ENCODE measurements around the gene SCLY.
"Not testable (repeated sequence)": the region's sequence is repeated elsewhere in the genome, so short reads cannot be mapped to it uniquely, and the experiment has no call there.

Gene SCLY

DNA sequence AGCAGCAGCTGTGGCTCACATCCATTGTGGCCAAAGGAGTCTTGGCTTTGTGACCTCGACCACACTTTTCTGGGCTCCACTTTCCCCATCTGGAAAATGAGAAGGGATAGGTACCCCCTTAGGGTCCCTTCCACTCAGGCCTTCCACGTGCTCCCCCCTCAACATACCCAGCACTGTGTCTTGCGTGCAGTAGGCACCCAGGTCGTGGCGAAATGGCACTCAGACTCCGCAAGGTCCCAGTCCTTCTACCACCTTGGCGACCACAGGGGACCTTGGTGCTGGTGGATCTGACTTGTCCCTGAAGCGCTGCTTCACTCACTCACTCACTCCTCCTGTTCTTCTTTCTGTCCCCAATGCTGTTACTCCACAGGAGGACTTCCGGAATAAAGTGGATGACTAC, 19.9 kb upstream of the SCLY start:
- no peak for DNase-seq

DNA sequence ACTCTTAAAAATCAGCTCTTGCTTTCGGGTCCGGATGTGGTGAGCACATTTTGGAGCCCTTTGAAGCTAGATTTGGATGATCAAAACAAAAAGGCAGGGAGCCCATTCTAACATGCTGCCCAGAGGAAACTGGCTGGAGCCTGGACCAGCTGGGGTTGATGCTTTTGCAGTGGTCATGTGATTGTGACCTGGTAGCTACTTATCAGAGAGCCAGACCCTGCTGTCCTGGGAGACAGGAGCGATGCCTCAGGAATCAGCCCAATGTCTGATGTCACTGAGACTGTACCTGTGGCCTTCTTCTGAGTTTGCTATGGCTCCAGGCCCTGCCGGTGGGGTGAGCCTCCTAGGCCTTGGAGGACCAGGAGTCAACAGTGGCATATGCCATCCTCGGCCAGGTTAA, 18.7 kb upstream of the SCLY start:
- no peak for DNase-seq

DNA sequence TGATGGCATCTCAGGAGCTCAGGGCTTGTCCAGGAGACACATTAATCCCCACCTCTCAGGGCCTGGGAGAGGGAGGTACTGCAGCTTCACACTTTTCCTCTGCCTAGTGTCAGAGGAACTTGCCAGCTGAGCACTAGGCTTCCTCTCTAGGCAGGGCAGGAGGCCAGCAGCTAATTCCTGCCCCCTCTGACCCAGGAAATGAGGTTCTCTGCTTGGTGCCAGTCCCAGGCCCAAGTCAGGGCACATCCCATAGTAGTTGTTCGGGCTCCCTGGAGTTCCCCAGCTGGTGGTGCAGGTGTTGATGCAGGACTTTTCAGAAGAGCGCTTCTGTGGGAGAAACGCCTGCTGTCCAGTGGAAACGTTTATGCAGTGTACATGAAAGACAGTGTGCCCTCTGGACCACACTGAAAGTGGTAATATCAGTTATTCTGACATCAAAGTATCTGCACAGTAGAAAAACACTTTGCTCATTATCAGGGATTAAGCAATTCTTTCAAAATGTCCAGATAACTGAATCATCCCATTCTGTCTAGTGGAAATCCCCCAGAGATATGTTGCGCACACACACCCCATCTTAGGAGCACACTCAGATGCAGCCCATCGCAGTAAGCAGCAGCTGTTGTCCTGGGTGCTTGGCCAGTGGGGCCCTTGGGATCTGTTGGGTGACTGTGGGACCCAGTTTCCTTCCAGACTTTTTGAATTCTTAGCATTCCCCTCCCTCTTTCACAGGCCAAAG, 17.8 kb upstream of the SCLY start:
- no peak for DNase-seq

DNA sequence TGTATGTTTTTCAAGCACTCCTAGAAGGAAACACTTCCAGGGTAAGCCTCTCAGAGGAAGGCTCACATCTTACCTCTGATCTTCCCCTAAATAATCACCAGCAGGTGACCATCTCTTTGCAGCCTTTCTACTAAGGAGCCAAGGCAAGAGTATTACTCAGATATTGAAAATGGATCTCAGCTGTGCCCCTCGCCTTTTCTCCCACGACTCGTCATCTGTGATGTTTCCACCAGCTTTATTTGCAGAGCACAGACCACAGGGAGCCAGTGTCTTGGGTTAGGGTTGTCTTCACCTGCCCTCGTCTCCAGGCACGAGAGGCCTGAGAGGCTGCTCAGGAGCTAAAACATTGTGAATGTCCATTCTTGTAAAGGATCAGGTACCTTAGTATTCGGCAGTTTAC, 16.9 kb upstream of the SCLY start:
- no peak for DNase-seq

DNA sequence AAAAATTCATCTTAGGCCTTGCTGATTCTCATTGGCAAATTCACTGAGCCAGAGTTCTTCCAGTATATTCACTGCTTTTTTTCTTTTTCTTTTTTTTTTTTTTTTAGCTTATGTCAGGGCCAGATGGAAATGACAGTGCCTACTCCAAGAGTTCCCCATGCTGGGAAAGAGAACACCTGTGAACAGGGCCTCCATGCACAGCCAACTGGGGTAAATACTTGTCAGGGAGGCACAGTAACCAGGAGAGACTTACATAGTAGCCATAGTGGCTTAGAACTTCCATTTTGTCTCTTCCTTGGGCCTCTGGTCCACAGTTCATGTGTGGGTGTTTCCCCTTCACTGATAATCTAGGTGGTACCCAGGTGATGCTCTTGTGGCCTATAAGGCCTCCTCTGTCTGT, 15.2 kb upstream of the SCLY start:
- no peak for DNase-seq

DNA sequence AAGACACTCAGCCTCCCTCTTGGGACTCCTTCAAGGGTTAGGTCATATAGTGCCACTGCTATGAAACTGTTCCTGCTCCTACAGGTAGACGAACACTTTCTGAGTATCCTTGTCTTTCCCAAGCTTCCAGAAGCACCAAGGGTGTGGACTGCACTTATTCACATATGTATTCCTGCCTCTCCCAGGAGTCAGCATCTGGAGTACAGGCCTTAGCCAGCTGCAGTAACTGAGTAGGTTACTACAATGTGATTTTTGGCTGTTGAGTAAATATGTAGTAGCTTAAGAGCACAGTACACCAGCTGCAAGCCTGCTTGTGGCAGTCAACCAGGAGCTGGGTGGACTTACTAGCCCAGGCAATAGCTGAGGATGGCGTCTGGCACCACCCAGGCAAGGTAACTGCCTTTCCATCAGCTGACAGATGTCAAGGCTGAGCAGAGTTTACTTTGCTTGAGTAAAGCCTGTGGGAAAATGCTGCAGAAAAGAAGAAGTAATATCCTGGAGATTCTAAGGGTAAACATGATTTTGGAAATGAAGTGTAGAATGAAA, 14.0 kb upstream of the SCLY start:
- no peak for DNase-seq

DNA sequence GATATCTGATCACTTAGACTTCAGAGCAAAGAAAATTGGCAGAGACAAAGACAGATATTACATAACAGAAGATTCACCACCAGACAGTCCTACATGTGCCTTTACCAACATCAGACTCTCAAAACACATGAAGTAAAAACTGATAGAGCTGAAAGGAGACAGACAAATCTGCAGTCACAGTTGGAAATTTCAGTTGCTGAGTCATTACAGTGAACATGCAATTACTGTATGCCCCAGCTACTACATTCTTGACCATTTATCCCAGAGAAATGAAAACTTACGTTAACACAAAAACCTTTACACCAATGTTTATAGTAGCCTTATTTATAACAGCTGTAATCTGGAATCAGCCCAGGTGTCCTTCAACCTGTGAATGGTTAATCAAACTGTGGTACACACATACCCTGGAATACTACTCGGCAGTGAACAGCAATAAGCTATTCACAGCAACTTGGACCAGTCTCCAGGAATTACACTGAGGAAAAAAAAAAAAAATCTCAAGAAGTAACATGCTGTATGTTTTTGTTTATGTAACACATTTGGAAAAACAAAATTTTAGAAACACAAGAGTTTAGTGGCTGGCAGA, 7.5 kb upstream of the SCLY start:
- DNase-seq: no peak

DNA sequence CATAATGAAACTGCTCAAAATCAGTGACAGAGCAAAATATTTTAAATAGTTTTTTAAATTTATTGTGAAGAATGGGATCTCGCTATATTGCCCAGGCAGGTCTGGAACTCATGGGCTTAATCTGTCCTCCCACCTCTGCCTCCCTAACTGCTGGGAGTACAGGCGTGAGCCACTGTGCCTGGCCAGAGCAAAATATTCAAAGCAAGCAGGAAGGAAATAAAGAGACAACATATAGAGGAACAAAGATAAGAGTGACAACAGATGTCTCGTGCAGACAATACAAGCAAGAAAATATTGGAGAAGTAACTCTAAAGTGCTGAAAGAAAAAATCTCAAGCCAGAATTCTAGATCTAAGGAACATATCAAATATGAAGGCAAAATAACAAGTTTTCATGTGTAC, 5.0 kb upstream of the SCLY start:
- no peak for DNase-seq

DNA sequence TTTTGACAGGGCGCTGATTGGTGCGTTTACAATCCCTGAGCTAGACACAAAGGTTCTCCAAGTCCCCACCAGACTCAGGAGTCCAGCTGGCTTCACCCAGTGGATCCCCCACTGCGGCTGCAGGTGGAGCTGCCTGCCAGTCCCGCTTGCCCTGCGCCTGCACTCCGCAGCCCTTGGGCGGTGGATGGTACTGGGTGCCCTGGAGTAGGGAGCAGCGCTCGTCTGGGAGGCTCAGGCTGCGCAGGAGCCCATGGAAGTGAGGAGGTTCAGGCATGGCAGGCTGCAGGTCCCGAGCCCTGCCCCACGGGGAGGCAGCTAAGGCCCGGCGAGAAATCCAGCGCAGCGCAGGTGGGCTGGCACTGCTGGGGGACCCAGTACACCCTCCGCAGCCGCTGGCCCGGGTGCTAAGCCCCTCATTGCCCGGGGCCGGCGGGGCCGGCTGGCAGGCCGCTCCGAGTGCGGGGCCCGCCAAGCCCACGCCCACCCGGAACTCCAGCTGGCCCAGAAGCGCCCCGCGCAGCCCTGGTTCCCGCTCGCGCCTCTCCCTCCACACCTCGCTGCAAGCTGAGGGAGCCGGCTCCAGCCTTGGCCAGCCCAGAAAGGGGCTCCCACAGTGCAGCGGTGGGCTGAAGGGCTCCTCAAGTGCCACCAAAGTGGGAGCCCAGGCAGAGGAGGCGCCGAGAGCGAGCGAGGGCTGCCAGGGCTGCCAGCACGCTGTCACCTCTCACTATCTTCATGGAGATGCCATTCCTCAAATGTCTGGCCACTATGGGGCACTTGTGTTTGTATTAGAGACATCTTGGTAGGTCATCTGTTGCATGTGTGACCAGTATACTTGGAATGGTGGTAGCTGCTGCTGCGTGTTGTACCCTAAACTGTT, 2.9 kb upstream of the SCLY start:
- not testable (repeated sequence) for DNase-seq

DNA sequence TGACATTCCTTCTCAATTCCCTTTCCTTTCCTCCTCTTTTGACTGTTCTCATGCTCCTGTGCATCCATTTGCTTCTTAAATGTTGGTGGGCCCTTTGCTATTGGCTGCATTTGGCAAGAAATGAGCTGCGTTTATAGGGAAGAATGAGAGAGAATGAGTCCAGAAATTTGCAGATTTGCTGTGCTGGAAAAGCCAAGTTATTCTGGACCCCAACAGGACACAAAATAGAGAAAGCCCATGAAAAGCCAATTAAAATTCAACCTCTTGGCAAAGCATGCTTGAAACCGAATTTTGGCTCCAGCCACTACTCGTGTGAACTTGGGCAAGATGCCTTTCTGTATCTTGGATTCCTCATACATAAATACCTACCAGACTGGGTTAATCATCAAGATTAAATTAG, 1.3 kb upstream of the SCLY start:
- DNase-seq: no peak

DNA sequence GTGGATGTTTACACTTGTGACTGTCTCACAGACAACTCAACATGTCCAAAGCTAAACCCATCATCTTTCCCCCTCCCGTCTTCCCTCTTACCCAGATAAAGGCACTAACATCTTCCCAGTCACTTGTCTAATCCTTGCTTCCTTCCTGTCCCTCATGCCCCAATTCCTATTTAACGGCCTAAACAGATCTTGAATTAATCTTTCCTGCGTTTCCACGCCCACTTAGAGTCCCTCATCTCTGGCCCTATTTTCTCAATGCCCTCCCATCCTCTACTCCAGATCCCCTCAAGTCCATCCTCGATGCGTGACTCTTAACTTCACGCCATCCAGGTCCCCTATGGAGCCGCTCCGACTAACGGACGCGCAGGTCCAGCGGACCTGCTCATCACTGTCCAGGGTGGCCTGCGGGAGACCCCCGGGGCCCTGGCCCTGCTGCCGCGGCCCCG, 682 bp upstream of the SCLY start:
- DNase-seq: no peak

DNA sequence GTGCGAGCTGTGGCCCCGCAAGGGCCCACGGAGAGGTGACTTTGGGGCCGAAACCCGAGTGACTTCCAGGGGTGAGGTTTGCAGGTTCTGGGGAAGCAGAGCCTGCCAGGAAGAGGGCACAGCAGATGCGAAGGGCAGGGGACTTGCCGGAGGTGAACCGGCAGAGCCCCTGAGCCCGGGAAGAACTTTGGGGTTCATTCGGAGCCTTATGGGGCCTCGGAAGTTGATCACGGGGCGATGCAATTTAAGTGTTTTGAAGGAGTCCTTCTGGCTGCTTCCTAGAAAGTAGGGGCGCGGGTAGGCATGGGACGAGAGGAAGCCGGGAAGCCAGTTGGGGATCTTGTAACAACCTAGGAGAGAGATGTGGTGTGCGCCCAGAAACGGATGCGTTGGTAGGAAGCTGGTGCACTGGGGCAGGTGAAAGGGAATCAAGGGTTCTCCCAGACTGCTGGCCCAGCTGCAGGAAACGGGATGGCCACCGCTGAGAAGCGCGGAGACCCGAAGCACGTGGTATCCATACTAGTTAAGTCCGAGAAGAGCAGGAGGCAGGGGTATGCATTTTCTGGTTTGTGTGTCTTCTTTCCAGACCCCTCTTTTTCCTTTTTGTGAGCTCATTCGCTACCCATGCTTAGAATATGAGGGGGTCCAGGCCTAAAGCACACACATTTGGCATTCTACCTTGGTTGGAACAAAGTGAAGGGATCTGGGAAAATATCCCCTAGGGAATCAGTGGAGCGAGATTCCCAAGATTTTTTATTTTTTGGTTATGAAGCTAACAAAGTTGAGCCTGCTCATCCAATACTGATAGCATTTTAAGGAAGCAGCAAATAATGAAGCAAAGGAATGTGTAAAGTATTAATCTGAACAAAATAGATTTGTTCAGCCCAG, 758 bp downstream of the SCLY start:
- DNase-seq: no peak

DNA sequence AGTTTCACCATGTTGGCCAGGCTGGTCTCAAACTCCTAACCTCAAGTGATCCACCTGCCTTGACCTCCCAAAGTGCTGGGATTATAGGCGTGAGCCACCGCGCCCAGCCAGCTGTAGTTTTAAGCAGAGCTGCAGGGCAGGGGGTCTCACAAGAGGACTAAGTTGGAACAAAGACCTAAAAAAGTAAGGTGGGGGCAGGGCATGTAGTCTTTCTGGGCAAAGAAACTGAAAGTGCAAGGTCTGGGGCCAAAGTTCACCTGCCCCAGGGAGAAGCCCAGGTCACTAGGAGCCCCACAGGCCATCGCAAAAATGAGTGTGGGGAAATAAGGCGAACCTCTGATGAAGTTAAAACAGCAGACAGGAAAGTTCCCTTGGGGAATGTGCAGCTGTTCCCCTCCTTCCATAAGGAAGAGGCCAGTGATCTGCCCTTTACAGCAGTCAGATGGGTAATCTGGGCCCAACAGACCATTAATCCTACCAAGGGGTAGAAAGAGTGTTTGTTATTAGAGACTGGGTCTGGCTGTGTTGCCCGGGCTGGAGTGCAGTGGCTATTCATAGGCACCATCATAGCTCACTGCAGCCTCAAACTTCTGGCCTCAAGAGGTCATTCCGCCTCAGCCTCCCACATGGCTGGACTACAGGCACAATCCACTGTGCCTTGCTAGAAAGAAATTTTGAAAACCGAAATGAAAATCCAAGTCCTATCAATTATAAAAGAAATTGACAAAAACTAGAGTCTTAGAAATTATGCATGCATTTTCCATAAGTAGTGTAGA, 2.8 kb downstream of the SCLY start:
- DNase-seq: no peak

DNA sequence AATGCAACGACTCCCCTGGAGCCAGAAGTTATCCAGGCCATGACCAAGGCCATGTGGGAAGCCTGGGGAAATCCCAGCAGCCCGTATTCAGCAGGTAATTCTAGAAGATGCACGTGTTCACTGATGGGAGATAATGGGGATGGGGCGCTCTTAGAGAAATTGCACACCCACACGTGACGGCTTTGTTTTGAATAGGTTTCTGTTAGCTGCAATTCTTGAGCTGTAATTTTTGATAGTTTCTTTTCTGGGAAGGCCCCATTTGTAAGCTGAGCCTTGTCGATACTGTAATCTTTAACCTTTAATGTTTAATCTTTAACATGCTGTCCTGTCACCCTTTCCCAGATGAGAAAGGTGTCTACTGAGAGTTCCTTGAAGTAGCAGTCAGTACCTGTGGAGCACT, 3.6 kb downstream of the SCLY start:
- DNase-seq: no peak

DNA sequence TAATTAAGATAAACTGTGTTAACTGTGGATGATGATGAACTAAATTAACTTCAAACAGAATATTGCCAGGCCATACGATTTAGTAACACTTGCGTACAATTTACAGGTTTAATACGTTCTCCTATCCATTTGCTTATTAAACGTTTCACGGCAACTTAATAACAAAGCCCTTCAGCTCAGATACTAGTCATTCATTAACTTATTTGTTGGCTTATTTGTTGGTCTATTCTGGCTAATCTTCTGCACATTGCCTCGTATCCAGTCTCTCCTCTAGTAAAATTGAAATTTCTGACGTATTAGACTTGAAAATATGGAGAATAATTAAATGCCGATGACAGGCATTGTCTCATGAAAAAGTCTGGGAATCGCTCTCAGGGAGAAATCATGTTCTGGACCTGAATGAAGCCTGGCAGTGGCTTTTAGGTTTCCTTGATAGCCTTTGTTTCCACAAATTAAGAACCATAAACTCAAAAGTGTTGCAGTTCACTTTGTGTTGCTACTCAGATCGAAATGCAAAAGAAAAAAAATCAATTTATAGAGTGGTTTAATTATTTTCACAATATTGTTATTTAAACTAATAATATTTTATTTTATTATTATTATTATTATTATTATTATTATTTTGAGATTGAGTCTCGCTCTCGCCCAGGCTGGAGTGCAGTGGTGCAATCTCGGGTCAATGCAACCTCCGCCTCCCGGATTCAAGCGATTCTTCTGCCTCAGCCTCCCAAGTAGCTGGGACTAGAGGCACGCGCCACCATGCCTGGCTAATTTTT, 4.5 kb downstream of the SCLY start:
- DNase-seq: no peak

DNA sequence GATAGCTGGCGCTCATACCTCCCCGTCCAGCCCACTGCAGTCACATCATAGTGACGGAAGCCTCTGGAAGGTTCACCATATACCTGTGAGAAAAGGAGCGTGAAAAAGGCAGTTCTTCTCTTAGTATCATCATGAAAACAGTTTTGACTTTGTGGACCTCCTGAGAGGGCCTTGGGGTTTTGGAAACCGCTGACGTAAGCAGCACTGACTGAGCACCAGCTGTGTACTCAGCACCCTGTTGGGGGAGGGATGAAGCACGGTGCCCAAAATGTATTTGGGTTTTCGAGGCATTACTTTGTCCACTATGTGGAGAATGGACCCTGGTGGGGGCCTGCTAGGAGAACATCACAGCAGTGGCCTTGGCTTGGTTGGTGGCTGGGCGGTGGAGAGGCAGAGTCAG, 5.4 kb downstream of the SCLY start:
- DNase-seq: no peak

DNA sequence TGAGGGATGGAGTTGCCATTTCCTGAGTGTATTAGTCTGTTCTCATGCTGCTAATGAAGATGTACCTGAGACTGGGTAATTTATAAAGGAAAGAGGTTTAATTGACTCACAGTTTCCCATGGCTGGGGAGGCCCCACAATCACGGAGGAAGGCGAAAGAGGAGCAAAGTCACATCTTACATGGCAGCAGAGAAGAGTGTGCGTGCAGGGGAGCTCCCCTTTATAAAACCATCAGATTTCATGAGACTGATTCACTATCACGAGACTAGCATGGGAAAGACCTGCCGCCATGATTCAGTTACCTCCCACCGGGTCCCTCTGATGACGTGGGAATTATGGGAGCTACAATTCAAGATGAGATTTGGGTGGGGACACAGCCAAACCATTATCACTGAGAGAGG, 5.9 kb downstream of the SCLY start:
- not testable (repeated sequence) for DNase-seq

DNA sequence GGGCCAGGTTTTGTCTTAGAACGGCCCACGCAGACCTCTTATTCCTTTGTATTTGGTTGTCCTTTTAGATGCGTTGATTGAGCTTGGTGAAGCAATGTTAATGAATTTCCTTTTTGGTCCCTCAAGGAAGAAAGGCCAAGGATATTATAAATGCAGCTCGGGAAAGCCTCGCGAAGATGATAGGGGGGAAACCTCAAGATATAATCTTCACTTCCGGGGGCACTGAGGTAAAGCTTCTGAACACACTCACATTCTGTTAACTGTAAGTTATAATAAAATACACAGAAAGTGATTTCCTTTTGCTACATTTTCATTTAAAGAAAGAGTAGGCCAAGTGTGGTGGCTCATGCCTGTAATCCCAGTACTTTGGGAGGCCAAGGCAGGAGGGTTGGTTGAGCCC, 7.1 kb downstream of the SCLY start:
- no peak for DNase-seq

DNA sequence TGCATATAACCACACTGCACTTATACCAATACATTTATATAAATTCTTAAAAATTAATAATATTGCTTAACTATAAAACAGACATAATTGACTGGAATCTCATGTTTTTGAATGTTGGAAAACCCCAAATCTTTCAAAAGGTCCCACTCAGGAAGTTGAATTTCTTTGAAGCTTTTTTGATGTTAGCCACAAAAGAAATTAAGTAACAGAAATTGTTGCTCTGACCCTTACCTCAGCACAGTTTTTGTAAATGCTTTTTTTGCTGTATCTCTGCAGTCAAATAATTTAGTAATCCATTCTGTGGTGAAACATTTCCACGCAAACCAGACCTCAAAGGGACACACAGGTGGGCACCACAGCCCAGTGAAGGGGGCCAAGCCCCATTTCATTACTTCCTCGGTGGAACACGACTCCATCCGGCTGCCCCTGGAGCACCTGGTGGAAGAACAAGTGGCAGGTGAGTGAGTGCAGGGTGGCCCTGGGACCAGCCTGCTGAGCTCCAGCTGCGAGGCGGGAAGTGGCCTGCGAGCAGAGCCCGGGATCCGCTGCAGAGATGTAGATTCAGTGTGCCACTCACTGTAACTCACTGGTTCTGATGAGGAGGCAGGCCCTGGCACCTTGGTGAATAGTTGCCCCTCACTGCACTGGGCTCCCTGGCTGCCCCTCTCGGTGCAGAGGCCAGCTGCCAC, 8.4 kb downstream of the SCLY start:
- DNase-seq: no peak

DNA sequence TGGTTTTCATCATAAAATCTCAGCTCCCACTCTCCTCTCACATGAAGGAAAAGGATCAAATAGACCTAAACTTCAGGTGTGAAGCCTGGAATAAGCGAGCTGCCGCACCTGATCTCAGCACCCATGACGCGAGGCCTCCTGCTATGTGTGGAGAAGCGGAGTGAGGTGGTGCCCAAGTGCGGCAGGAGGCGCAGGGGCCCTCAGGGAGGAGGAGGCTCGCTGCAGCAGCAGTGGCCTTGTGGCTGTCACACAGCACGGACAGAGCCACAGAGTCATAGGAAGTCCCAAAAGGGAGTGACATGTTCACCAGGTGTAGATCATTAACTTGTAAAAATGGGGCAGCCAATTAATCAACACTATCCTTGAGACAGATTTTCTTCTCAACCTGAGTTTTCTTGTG, 9.1 kb downstream of the SCLY start:
- DNase-seq: no peak

All from NCI-H524 treated with DMSO at 0.1 percent for 48 hours (cell line).